HepG2 (cell line): Measurements from ENCODE around the gene DUSP2.

ENCODE experiments used
- PRPF4 ChIP-seq: fragments of 200-400 bp; formaldehyde crosslinking; IDR thresholded peaks from 2 replicates; pipeline ENCODE4 v1.6.1; 2016; ENCODE audit warnings: low read length, low read depth; ENCODE audit not compliant: poor library complexity, severe bottlenecking
- THAP9 ChIP-seq: sonication (generic); formaldehyde crosslinking; IDR thresholded peaks from 2 replicates; pipeline ENCODE4; 2020; ENCODE audit warnings: missing genetic modification reagents, mild to moderate bottlenecking, borderline replicate concordance
- USF2 ChIP-seq, 2 experiments: sonication (generic) in 1 of 2; formaldehyde crosslinking in 1 of 2; IDR thresholded peaks; 2 replicates each; pipeline versions ENCODE4 v1.5.1 to v1.6.1; 2011 to 2020; ENCODE audit warnings: borderline replicate concordance in 1 of 2, low read depth in 1 of 2, low read length in 1 of 2, mild to moderate bottlenecking in 1 of 2, missing genetic modification reagents in 1 of 2, moderate library complexity in 1 of 2
- ZFY ChIP-seq: sonication (generic); formaldehyde crosslinking; IDR thresholded peaks from 2 replicates; pipeline ENCODE4 v1.4.0; 2020; ENCODE audit warnings: missing genetic modification reagents
- ZSCAN25 ChIP-seq: sonication (generic); formaldehyde crosslinking; IDR thresholded peaks from 2 replicates; pipeline ENCODE4 v1.8.0; 2022; ENCODE audit warnings: mild to moderate bottlenecking, missing genetic modification reagents
- ZSCAN30 ChIP-seq: sonication (generic); formaldehyde crosslinking; IDR thresholded peaks from 2 replicates; pipeline ENCODE4 v1.5.0; 2020; ENCODE audit warnings: mild to moderate bottlenecking, missing genetic modification reagents
- TF ChIP-seq, protein P1 (sequence below): sonication (generic); formaldehyde crosslinking; IDR thresholded peaks from 2 replicates; pipeline ENCODE4 v1.4.0; 2020; ENCODE audit warnings: missing genetic modification reagents
- TF ChIP-seq, protein P2 (sequence below): sonication (generic); formaldehyde crosslinking; IDR thresholded peaks from 2 replicates; pipeline ENCODE4 v1.5.0; 2020; ENCODE audit warnings: mild to moderate bottlenecking, missing genetic modification reagents, moderate library complexity

GRCh38 chr2:96119389-96119751 lies 25.9 kb downstream of the DUSP2 start:
- TF ChIP-seq PRPF4 = no peak
- TF ChIP-seq ZFY (CRISPR knock-in tag) = no peak
- TF ChIP-seq ZSCAN30 (CRISPR knock-in tag) = no peak
- TF ChIP-seq, protein P1, sequence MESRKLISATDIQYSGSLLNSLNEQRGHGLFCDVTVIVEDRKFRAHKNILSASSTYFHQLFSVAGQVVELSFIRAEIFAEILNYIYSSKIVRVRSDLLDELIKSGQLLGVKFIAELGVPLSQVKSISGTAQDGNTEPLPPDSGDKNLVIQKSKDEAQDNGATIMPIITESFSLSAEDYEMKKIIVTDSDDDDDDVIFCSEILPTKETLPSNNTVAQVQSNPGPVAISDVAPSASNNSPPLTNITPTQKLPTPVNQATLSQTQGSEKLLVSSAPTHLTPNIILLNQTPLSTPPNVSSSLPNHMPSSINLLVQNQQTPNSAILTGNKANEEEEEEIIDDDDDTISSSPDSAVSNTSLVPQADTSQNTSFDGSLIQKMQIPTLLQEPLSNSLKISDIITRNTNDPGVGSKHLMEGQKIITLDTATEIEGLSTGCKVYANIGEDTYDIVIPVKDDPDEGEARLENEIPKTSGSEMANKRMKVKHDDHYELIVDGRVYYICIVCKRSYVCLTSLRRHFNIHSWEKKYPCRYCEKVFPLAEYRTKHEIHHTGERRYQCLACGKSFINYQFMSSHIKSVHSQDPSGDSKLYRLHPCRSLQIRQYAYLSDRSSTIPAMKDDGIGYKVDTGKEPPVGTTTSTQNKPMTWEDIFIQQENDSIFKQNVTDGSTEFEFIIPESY (CRISPR knock-in tag) = no peak
- no peak for TF ChIP-seq THAP9
- no peak for TF ChIP-seq USF2 (IDR thresholded peaks at IDR 0.05; ENCODE audit: low read depth, low read length)
- TF ChIP-seq USF2 (CRISPR knock-in tag; IDR thresholded peaks at IDR 0.05; ENCODE audit: borderline replicate concordance) = no peak
- TF ChIP-seq ZSCAN25 (CRISPR knock-in tag) = no peak
- TF ChIP-seq, protein P2, sequence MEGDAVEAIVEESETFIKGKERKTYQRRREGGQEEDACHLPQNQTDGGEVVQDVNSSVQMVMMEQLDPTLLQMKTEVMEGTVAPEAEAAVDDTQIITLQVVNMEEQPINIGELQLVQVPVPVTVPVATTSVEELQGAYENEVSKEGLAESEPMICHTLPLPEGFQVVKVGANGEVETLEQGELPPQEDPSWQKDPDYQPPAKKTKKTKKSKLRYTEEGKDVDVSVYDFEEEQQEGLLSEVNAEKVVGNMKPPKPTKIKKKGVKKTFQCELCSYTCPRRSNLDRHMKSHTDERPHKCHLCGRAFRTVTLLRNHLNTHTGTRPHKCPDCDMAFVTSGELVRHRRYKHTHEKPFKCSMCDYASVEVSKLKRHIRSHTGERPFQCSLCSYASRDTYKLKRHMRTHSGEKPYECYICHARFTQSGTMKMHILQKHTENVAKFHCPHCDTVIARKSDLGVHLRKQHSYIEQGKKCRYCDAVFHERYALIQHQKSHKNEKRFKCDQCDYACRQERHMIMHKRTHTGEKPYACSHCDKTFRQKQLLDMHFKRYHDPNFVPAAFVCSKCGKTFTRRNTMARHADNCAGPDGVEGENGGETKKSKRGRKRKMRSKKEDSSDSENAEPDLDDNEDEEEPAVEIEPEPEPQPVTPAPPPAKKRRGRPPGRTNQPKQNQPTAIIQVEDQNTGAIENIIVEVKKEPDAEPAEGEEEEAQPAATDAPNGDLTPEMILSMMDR (CRISPR knock-in tag) = peak; percentile 34
